SH-SY5Y (cell line): Measurements from ENCODE around the gene PSMD5.

Experiments
- GATA2 ChIP-seq: IDR thresholded peaks from 2 replicates; pipeline ENCODE4 v1.6.1; 2011; ENCODE audit warnings: mild to moderate bottlenecking, low read depth, low read length
- GATA3 ChIP-seq: IDR thresholded peaks from 2 replicates; pipeline ENCODE4 v1.6.1; 2011; ENCODE audit warnings: low read depth, mild to moderate bottlenecking, low read length, moderate library complexity

GRCh38 chr9:120879446-120879845 lies 36.7 kb upstream of the PSMD5 start:
- TF ChIP-seq GATA2 (no peak), GATA3 (no peak)
